Sigmoid colon (tissue), 7 donors: ENCODE data around the gene MTG2. TPM values are rescaled to one million over a fixed set of nuclear protein-coding genes. Genes with fewer than 3 reads are reported as not detected.

Source experiments
- DNase-seq: peaks from one replicate; pipeline ENCODE4 v3.0.0-alpha.2; 2019
- H3K27ac ChIP-seq, 4 donors: fragments of 200-600 bp; sonication (generic); one replicate each; pipeline ENCODE4 v1.5.1; 2016 to 2019; ENCODE audit warnings: mild to moderate bottlenecking in 1 of 4
- H3K27me3 ChIP-seq, 3 donors: fragments of 200-600 bp; sonication (generic); one replicate each; pipeline ENCODE4 v1.5.1; 2019; ENCODE audit warnings: mild to moderate bottlenecking in 1 of 3
- H3K36me3 ChIP-seq, 4 donors: fragments of 200-600 bp; sonication (generic); one replicate each; pipeline ENCODE4 v1.5.1; 2016 to 2019
- H3K4me1 ChIP-seq, 4 donors: fragments of 200-600 bp; sonication (generic); one replicate each; pipeline ENCODE4 v1.5.1; 2017 to 2019
- H3K4me3 ChIP-seq, 4 donors: fragments of 200-600 bp; sonication (generic); one replicate each; pipeline ENCODE4 v1.5.1; 2017 to 2019; ENCODE audit warnings: mild to moderate bottlenecking in 2 of 4, moderate library complexity in 1 of 4
- H3K9me3 ChIP-seq, 4 donors: fragments of 200-600 bp in 3 of 4; sonication (generic) in 3 of 4; one replicate each; pipeline versions ENCODE4 v1.5.1 to v1.6.1; 2013 to 2019
- EP300 ChIP-seq, 4 donors: sonication (generic); formaldehyde crosslinking; IDR thresholded peaks; one replicate each; pipeline ENCODE4 v1.6.1; 2017; ENCODE audit warnings: antibody characterized with exemption in 4 of 4
- POLR2A ChIP-seq, 2 donors: fragments of 450-650 bp; IDR thresholded peaks; one replicate each; pipeline ENCODE4 v1.6.1; 2016; ENCODE audit warnings: antibody characterized with exemption in 2 of 2, mild to moderate bottlenecking in 2 of 2, moderate library complexity in 2 of 2
- POLR2AphosphoS5 ChIP-seq, 4 donors: sonication (generic); formaldehyde crosslinking; IDR thresholded peaks; one replicate each; pipeline ENCODE4 v1.6.1; 2017; ENCODE audit warnings: antibody characterized with exemption in 4 of 4
- WGBS, 2 donors: extraction: QIAGEN DNeasy Blood & Tissue Kit; methylation state at CpG; one replicate each; pipeline ENCODE4 v1.1.7; 2013; 5-methylcytosine and 5-hydroxymethylcytosine counted together
- intact Hi-C: fragments of 100-400 bp; cut with DNase I; formaldehyde crosslinking; loops from one replicate; pipeline ENCODE4 v1.15.1; 2023
- polyA plus RNA-seq, 3 donors: library from polyadenylated mRNA; stranded (reverse); fragments of 200-250 nt; gene quantifications; one replicate each; pipeline ENCODE4 v1.2.3, GENCODE V29; 2013
- total RNA-seq, 4 donors: library from RNA; depleted of rRNA; stranded (reverse); fragments of >200 nt; gene quantifications; one replicate each; pipeline ENCODE4 v1.1.0, GENCODE V29; 2016
- TF ChIP-seq, protein P1 (sequence below), 4 experiments: fragments of 450-650 bp in 3 of 4; fragments of 200-600 bp in 1 of 4; IDR thresholded peaks; one replicate each; pipeline ENCODE4 v1.5.1; 2016 to 2019; ENCODE audit warnings: antibody characterized with exemption in 4 of 4, mild to moderate bottlenecking in 3 of 4, moderate library complexity in 2 of 4
- donor health status: healthy with polysubstance abuse.
- donor health status: Bipolar disorder and iron deficiency.
- donor health status: healthy.

The MTG2 gene
- total and polyA plus RNA-seq, 7 donors = 13.3 to 32.3 (median 23.9) TPM

DNA sequence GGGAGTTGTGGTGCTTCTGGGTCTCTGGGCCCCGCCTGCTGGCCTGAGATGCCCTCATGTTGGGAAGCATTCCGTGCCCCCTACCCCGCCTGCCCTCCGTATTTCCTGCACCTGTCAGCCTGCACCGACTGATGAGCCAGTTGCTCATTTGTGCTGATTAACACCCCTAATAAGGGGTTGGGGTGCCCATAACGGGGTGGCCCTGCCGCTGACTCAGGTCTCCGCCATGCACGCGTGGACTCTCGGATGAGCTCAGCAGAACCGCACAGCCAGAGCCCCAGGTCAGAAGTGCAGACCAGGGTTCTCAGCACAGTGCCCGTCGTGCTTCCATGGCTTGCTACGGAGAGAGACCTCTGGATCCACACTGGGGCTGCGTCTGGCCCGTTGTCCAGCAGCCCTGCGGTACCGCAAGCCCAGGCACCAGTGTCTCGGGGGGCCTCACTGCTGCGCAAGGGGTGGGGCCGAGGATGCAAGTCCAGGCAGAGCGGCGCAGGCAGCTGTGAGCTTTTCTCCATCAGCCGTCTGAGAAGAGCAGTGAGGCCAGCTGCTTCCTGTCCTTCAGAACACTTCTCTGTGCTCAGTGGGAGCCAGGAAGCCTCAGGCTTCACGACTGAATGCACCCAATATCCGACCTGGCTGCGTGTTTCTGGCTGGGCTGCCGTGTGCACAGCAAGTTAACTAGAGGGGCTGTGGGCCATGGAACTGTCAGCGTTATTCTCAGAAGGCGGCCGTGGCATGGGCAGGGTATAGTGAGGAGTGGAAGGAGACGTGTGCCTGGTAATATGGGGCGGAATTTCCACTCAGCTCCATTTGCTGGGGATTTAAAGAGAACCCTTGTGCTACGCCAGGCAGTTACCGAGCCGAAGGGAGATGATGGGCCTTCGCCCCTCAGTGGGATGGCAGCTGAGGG is 18.6 kb downstream of the MTG2 start:
- DNase-seq = no peak
- intact Hi-C loops = no loop called here
- Histone ChIP-seq H3K36me3 (peaks cover 24 to 72% (median 41%) of the 10 kb centered on the region in 4 donors), H3K4me1 (no peaks in the 10 kb centered on the region), H3K27ac (no peak overlapping the region), H3K4me3 (no peak overlapping the region), H3K9me3 (no peaks in the 10 kb centered on the region), H3K27me3 (no peaks in the 10 kb centered on the region)
- 84 to 90% methylated on average over 38 of the region's 38 CpGs for WGBS, 2 donors
- no peak for TF ChIP-seq POLR2A (IDR thresholded peaks at IDR 0.05)
- no peak for TF ChIP-seq EP300 (IDR thresholded peaks at IDR 0.05)
- TF ChIP-seq, protein P1, sequence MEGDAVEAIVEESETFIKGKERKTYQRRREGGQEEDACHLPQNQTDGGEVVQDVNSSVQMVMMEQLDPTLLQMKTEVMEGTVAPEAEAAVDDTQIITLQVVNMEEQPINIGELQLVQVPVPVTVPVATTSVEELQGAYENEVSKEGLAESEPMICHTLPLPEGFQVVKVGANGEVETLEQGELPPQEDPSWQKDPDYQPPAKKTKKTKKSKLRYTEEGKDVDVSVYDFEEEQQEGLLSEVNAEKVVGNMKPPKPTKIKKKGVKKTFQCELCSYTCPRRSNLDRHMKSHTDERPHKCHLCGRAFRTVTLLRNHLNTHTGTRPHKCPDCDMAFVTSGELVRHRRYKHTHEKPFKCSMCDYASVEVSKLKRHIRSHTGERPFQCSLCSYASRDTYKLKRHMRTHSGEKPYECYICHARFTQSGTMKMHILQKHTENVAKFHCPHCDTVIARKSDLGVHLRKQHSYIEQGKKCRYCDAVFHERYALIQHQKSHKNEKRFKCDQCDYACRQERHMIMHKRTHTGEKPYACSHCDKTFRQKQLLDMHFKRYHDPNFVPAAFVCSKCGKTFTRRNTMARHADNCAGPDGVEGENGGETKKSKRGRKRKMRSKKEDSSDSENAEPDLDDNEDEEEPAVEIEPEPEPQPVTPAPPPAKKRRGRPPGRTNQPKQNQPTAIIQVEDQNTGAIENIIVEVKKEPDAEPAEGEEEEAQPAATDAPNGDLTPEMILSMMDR (IDR thresholded peaks at IDR 0.05) = no peak
- TF ChIP-seq POLR2AphosphoS5 (IDR thresholded peaks at IDR 0.05) = no peak

- H3K36me3 ChIP-seq = peaks cover 24 to 66% (median 40%) of the 10 kb centered on the region in 4 donors
- WGBS, 2 donors = 63 to 77% methylated on average over 5 of the region's 5 CpGs
- no peak for DNase-seq
- no peak overlapping the region for H3K4me3 ChIP-seq
- H3K4me1 ChIP-seq = no peaks in the 10 kb centered on the region
- no peak overlapping the region for H3K27ac ChIP-seq
- no peaks in the 10 kb centered on the region for H3K9me3 ChIP-seq
- TF ChIP-seq, protein P1 (IDR thresholded peaks at IDR 0.05) = no peak
- TF ChIP-seq EP300 (IDR thresholded peaks at IDR 0.05) (no peak), POLR2AphosphoS5 (IDR thresholded peaks at IDR 0.05) (no peak), POLR2A (IDR thresholded peaks at IDR 0.05) (no peak)
- intact Hi-C loops = no loop called here
- no peaks in the 10 kb centered on the region for H3K27me3 ChIP-seq
Observed at GRCh38 chr20:62202083-62202395, 19.2 kb downstream of the MTG2 start.

GRCh38 chr20:62202676-62203377 is 20.0 kb downstream of the MTG2 start:
- Histone ChIP-seq H3K27ac (no peak overlapping the region), H3K9me3 (no peaks in the 10 kb centered on the region), H3K4me1 (no peaks in the 10 kb centered on the region), H3K27me3 (no peaks in the 10 kb centered on the region), H3K4me3 (no peak overlapping the region), H3K36me3 (peaks cover 19 to 59% (median 35%) of the 10 kb centered on the region in 4 donors)
- no peak for DNase-seq
- TF ChIP-seq EP300 (IDR thresholded peaks at IDR 0.05) = no peak
- TF ChIP-seq POLR2A (IDR thresholded peaks at IDR 0.05) = no peak
- TF ChIP-seq, protein P1 (IDR thresholded peaks at IDR 0.05) = no peak
- TF ChIP-seq POLR2AphosphoS5 (IDR thresholded peaks at IDR 0.05) = no peak
- intact Hi-C loops = no loop called here
- WGBS, 2 donors = 90 to 92% methylated on average over 23 of the region's 23 CpGs

GRCh38 chr20:62203378-62204030 is 20.7 kb downstream of the MTG2 start:
- DNase-seq = no peak
- Histone ChIP-seq H3K27ac (no peak overlapping the region), H3K4me1 (no peaks in the 10 kb centered on the region), H3K4me3 (no peak overlapping the region), H3K9me3 (no peaks in the 10 kb centered on the region), H3K36me3 (peaks cover 13 to 52% (median 29%) of the 10 kb centered on the region in 4 donors), H3K27me3 (no peaks in the 10 kb centered on the region)
- intact Hi-C loops = no loop called here
- WGBS, 2 donors = 87 to 90% methylated on average over 22 of the region's 22 CpGs
- TF ChIP-seq, protein P1 (IDR thresholded peaks at IDR 0.05) = no peak
- TF ChIP-seq POLR2A (IDR thresholded peaks at IDR 0.05) = no peak
- TF ChIP-seq POLR2AphosphoS5 (IDR thresholded peaks at IDR 0.05) = no peak
- TF ChIP-seq EP300 (IDR thresholded peaks at IDR 0.05) = no peak
